Measurements from ENCODE around the gene VNN1. TPM values are rescaled to one million over a fixed set of nuclear protein-coding genes. Genes with fewer than 3 reads are reported as not detected.

Gene VNN1
- total RNA-seq, 1 experiment from 2014 or later: not detected

- H3K9ac ChIP-seq (ENCODE audit: low read length): no peak overlapping the region
- RAD21 ChIA-PET (ENCODE audit: low non-redundant PET in 1 of 2, low total read pairs in 2 of 2, uncharacterized antibody in 2 of 2, unreplicated experiment in 2 of 2): no interaction called here
- no peak for TF ChIP-seq ATF3 (IDR thresholded peaks at IDR 0.05)
- TF ChIP-seq SRF (IDR thresholded peaks at IDR 0.05; ENCODE audit: low read depth): no peak
- TF ChIP-seq, protein P1, sequence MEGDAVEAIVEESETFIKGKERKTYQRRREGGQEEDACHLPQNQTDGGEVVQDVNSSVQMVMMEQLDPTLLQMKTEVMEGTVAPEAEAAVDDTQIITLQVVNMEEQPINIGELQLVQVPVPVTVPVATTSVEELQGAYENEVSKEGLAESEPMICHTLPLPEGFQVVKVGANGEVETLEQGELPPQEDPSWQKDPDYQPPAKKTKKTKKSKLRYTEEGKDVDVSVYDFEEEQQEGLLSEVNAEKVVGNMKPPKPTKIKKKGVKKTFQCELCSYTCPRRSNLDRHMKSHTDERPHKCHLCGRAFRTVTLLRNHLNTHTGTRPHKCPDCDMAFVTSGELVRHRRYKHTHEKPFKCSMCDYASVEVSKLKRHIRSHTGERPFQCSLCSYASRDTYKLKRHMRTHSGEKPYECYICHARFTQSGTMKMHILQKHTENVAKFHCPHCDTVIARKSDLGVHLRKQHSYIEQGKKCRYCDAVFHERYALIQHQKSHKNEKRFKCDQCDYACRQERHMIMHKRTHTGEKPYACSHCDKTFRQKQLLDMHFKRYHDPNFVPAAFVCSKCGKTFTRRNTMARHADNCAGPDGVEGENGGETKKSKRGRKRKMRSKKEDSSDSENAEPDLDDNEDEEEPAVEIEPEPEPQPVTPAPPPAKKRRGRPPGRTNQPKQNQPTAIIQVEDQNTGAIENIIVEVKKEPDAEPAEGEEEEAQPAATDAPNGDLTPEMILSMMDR (IDR thresholded peaks at IDR 0.05 in 2 of 3, conservative IDR thresholded peaks at IDR 0.05 in 1 of 3; ENCODE audit: borderline replicate concordance in 1 of 3, insufficient read depth in 1 of 3, low read depth in 2 of 3, low read length in 2 of 3): no peak
- TF ChIP-seq, protein P2, sequence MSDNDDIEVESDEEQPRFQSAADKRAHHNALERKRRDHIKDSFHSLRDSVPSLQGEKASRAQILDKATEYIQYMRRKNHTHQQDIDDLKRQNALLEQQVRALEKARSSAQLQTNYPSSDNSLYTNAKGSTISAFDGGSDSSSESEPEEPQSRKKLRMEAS (IDR thresholded peaks at IDR 0.05): no peak
- TF ChIP-seq POLR2AphosphoS5 (IDR thresholded peaks at IDR 0.05; ENCODE audit: low read depth, low read length): no peak
- H3K27me3 ChIP-seq (ENCODE audit: insufficient read depth, low read length): no peaks in the 10 kb centered on the region
- H3K27ac ChIP-seq (ENCODE audit: low read depth, low read length): no peak overlapping the region
- POLR2A ChIA-PET: no interaction called here
- no peaks in the 10 kb centered on the region for H3K79me2 ChIP-seq (ENCODE audit: insufficient read depth, low read length)
- H3K4me2 ChIP-seq (ENCODE audit: low read length): no peak overlapping the region
- H3K4me3 ChIP-seq (replicated peaks in 1 of 2; ENCODE audit: low read depth in 1 of 2, low read length in 2 of 2): no peak overlapping the region
- intact Hi-C loops (cut with micrococcal nuclease): no loop called here
- no peak for DNase-seq (ENCODE audit: low read depth, low spot score)
- BruUV-seq (replicated peaks): no TSS peak
- no peak for ATAC-seq
- H3K4me1 ChIP-seq (ENCODE audit: control insufficient read depth in 1 of 2, insufficient read depth in 2 of 2, low read length in 2 of 2): no peaks in the 10 kb centered on the region
- no peak overlapping the region for H2AFZ ChIP-seq (ENCODE audit: low read depth, low read length, poor library complexity, severe bottlenecking)
- H3K9me2 ChIP-seq (ENCODE audit: insufficient read depth): no peaks in the 10 kb centered on the region
- no peaks in the 10 kb centered on the region for H3K36me3 ChIP-seq (ENCODE audit: control insufficient read depth in 1 of 2, insufficient read depth in 2 of 2, low read length in 2 of 2)
- H3K9me3 ChIP-seq (ENCODE audit: control insufficient read depth in 1 of 2, insufficient read depth in 1 of 2, low read depth in 1 of 2, low read length in 2 of 2): no peaks in the 10 kb centered on the region
- H4K20me1 ChIP-seq (ENCODE audit: insufficient read depth): no peaks in the 10 kb centered on the region
- CTCF ChIA-PET: no interaction called here
Observed at GRCh38 chr6:132751306-132751705, 37.5 kb upstream of the VNN1 start.

- DNase-seq (ENCODE audit: low read depth, low spot score): no peak
- Histone ChIP-seq H3K4me1 (ENCODE audit: control insufficient read depth in 1 of 2, insufficient read depth in 2 of 2, low read length in 2 of 2) (no peaks in the 10 kb centered on the region), H3K36me3 (ENCODE audit: control insufficient read depth in 1 of 2, insufficient read depth in 2 of 2, low read length in 2 of 2) (no peaks in the 10 kb centered on the region), H3K4me3 (replicated peaks in 1 of 2; ENCODE audit: low read depth in 1 of 2, low read length in 2 of 2) (no peak overlapping the region), H3K4me2 (ENCODE audit: low read length) (no peak overlapping the region), H3K79me2 (ENCODE audit: insufficient read depth, low read length) (no peaks in the 10 kb centered on the region), H3K9me2 (ENCODE audit: insufficient read depth) (no peaks in the 10 kb centered on the region), H4K20me1 (ENCODE audit: insufficient read depth) (no peaks in the 10 kb centered on the region), H2AFZ (ENCODE audit: low read depth, low read length, poor library complexity, severe bottlenecking) (no peak overlapping the region), H3K9ac (ENCODE audit: low read length) (no peak overlapping the region), H3K9me3 (ENCODE audit: control insufficient read depth in 1 of 2, insufficient read depth in 1 of 2, low read depth in 1 of 2, low read length in 2 of 2) (no peaks in the 10 kb centered on the region), H3K27ac (ENCODE audit: low read depth, low read length) (no peak overlapping the region), H3K27me3 (ENCODE audit: insufficient read depth, low read length) (no peaks in the 10 kb centered on the region)
- intact Hi-C loops (cut with micrococcal nuclease): no loop called here
- RAD21 ChIA-PET (ENCODE audit: low non-redundant PET in 1 of 2, low total read pairs in 2 of 2, uncharacterized antibody in 2 of 2, unreplicated experiment in 2 of 2): no interaction called here
- CTCF ChIA-PET: no interaction called here
- POLR2A ChIA-PET: no interaction called here
- no TSS peak for BruUV-seq (replicated peaks)
- ATAC-seq: no peak
- TF ChIP-seq, protein P1 (IDR thresholded peaks at IDR 0.05 in 2 of 3, conservative IDR thresholded peaks at IDR 0.05 in 1 of 3; ENCODE audit: borderline replicate concordance in 1 of 3, insufficient read depth in 1 of 3, low read depth in 2 of 3, low read length in 2 of 3): no peak
- TF ChIP-seq ELF1 (IDR thresholded peaks at IDR 0.05; ENCODE audit: borderline replicate concordance, low read depth): no peak
- no peak for TF ChIP-seq JUND (IDR thresholded peaks at IDR 0.05)
- no peak for TF ChIP-seq ZNF274 (IDR thresholded peaks at IDR 0.05; ENCODE audit: low read depth, low read length)
- no peak for TF ChIP-seq SP1 (IDR thresholded peaks at IDR 0.05; ENCODE audit: low read depth)
- TF ChIP-seq RAD21 (IDR thresholded peaks at IDR 0.05; ENCODE audit: low read depth): no peak
- TF ChIP-seq EGR1 (IDR thresholded peaks at IDR 0.05; ENCODE audit: low read depth): no peak
- TF ChIP-seq, protein P2 (IDR thresholded peaks at IDR 0.05): no peak
Observed at GRCh38 chr6:132750455-132751248, 36.8 kb upstream of the VNN1 start.

Data from HCT116 (cell line).